HFF-Myc (cell line): ENCODE measurements around the gene GDPD3.

Experiments used
- DNase-seq: peaks from one replicate; pipeline ENCODE4 v3.0.0-alpha.2; 2011; ENCODE audit warnings: low read depth; ENCODE audit errors: extremely low read depth
- H3K4me3 ChIP-seq: replicated peaks from 2 replicates; pipeline ENCODE4 v1.5.1; 2011; ENCODE audit warnings: low read depth, mild to moderate bottlenecking, control low read depth, low read length
- CTCF ChIP-seq: IDR thresholded peaks from 2 replicates; pipeline ENCODE4 v1.5.1; 2012; ENCODE audit warnings: mild to moderate bottlenecking, low read depth, low read length, control low read depth; ENCODE audit errors: missing control alignments

GDPD3 gene

GRCh38 chr16:30141750-30142149 is 28.4 kb upstream of the GDPD3 start:
- TF ChIP-seq CTCF, result no peak
- DNase-seq, result no peak
- no peak overlapping the region for H3K4me3 ChIP-seq

GRCh38 chr16:30139583-30140481 is 26.5 kb upstream of the GDPD3 start:
- DNase-seq, result no peak
- no peak for TF ChIP-seq CTCF
- no peak overlapping the region for H3K4me3 ChIP-seq

DNA sequence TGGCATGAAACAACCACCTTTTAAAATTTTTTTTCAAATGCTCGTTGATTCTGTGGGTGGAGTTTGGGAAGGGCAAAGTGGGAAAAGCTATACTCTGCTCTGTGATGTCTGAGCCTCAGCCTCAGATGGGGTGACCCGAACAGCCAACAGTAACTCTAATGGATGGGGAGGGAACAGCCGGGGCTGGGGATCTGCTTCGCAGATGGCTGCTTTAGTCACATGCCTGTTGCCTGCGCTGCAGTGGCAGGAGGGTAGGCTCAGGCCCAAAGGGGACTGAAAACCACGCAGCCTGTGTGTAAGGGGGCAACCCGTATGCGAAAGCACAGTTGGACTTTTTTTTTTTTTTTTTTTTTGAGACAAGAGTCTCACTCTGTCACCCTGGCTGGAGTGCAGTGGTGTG is 24.6 kb upstream of the GDPD3 start:
- no peak overlapping the region for H3K4me3 ChIP-seq
- TF ChIP-seq CTCF, result no peak
- no peak for DNase-seq

GRCh38 chr16:30136971-30137605 is 23.8 kb upstream of the GDPD3 start:
- DNase-seq, result no peak
- TF ChIP-seq CTCF, result no peak
- H3K4me3 ChIP-seq, result no peak overlapping the region

DNA sequence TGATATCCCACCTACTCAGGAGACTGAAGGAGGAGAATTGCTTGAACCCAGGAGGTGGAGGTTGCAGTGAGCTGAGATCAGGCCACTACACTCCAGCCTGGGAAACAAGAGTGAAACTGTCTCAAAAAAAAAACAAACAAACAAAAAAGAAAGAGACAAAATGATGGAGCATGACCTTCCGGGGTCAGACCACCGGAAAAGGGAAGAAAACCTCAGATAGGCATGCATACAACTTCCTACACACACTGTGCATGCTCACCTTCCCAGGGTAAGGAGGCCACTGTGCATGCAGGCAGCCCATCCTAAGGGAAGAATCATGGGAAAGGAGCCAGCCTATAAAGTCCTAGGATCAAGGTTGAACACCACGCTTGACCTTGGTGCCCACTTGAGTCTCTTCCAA is 19.3 kb upstream of the GDPD3 start:
- DNase-seq, result no peak
- TF ChIP-seq CTCF, result no peak

GRCh38 chr16:30131869-30132475 is 18.6 kb upstream of the GDPD3 start:
- no peak overlapping the region for H3K4me3 ChIP-seq
- TF ChIP-seq CTCF, result no peak
- no peak for DNase-seq

More for the DNA sequence above, 19.3 kb upstream of the GDPD3 start:
- H3K4me3 ChIP-seq, result no peak overlapping the region
